HL-60/S4 treated with phorbol 12-myristate 13-acetate at 8.2 ng/mL for 4 days and 3 days (cell line): ENCODE measurements around the gene SNX25.
"Not testable (repeated sequence)": the region's sequence is repeated elsewhere in the genome, so short reads cannot be mapped to it uniquely, and the experiment has no call there.

Experiments
- in situ Hi-C: fragments of 300-500 bp; cut with MboI; formaldehyde crosslinking; loops from 2 replicates; pipeline ENCODE4 v1.15.0; 2022; ENCODE audit warnings: low sequenced_read_pairs

SNX25 gene

DNA sequence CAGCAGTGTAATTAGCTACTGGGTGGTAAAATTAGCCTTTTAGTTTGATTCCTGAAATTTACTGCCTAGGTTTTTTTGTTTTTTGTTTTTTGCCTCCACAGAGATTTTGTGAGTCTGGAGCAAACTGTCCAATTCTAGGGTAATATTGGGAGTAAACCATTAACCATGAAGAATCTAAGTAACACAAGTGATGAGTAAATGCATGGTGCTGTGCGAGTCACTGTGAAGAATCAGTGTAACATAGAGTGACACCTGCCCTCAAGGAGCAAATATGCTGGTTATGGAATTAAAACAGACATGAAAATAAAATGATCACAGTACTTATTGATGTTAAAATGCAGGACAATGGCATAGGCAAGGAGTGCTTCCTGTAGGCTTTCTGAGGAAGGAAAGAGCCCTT, 126.2 kb downstream of the SNX25 start:
- in situ Hi-C loops = no loop called here

GRCh38 chr4:185339941-185340340, 130.5 kb downstream of the SNX25 start:
- in situ Hi-C loops = no loop called here

DNA sequence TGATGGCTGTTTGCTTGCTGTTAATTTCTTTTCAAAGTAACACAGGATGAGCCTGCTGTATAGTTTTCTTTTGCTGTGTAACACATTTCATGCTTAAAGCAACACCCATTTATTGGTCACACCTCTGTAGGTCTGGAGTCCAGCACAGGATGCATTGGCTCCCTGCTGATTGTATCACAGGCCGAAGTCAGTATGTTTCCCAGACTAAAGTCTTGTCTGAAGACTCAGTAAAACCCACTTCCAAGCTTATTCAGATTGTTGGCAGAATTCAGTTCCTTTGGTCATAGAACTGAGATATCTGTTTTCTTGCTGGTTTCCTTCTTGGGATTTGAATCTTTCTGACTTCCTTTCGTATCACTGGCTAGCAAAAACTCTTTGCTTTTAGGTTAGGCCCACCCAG, 132.0 kb downstream of the SNX25 start:
- in situ Hi-C loops = no loop called here

DNA sequence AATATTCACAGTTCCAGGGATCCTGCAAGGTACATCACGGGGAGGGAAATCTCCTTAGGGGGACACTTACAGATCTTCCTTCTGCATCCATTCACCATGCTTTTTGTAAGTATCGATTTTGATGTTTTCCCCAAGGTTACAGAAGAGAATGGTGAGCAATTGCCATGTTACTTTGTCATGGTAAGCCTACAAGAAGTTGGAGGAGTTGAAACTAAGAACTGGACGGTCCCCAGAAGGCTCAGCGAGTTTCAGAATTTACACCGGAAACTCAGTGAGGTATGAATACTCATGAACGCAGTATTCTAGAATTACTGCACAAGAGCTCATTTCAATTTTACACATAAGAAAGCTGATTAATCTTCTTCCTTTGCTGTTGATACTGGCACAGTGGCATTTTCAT, 132.4 kb downstream of the SNX25 start:
- in situ Hi-C loops = no loop called here

DNA sequence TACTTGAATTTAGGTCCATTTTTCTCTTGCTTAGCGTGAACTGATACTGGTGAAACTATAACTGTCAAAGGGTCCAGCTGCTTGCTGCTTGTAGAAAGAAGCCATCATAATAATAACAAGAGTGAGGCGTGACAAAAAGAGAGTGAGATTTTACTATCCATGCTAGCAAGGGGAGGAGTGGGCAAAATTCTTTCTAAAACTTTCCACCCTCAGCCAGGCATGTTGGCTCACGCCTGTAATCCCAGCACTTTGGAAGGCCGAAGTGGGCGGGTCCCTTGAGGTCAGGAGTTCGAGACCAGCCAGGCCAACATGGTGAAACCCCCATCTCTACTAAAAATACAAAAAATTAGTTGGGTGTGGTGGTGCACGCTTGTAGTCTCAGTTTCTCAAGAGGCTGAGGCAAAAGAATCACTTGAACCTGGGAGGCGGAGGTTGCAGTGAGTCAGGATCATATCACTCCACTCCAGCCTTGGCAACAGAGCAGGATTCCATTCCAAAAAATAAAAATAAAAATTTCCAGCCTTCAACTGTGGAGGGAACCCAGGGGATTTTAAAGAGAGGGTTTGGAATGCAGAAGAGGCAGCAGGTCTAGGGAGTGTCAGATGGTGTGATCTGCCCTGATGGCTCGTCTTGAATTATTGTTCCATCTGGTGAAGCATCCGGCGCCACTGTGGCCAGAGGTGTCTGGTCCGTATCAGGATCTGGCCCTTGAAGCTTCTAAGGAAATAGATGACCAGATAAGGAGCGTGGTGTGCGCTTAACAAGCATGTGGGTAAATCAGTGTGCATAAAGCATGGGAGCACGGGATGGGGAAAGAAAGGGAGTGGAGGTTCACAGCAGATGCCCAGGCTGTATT, 134.6 kb downstream of the SNX25 start:
- in situ Hi-C loops = no loop called here

- in situ Hi-C loops = no loop called here
These were observed 135.5 kb downstream of the SNX25 start for GRCh38 chr4:185344743-185345538.

- in situ Hi-C loops = no loop called here
These were observed 137.7 kb downstream of the SNX25 start for GRCh38 chr4:185346975-185347601.

- in situ Hi-C loops = no loop called here
These were observed 142.3 kb downstream of the SNX25 start for GRCh38 chr4:185351691-185352090.

DNA sequence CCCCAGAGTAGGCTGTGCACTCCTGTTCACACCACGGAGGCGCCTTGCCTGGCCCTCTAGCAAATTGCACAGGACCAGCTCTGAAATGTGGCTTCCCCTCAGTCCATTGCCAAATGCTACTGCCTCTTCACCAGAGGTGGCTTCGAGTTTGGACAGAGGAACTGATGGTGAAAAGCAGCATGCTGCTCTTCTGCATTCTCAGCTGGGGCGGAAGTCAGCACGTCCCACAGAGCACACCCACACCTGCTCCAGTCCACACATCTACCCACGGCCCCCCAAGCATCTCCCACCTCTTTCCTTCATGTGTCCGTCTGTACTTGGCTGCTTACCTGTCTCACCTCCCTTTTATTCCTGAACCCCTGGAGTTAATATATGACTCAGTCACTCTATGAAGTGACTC, 142.8 kb downstream of the SNX25 start:
- in situ Hi-C loops = no loop called here

- in situ Hi-C loops = no loop called here
These were observed 143.3 kb downstream of the SNX25 start for GRCh38 chr4:185352741-185353140.

- in situ Hi-C loops = no loop called here
These were observed 147.8 kb downstream of the SNX25 start for GRCh38 chr4:185357211-185357610.

GRCh38 chr4:185357733-185358440, 148.5 kb downstream of the SNX25 start:
- in situ Hi-C loops = no loop called here

DNA sequence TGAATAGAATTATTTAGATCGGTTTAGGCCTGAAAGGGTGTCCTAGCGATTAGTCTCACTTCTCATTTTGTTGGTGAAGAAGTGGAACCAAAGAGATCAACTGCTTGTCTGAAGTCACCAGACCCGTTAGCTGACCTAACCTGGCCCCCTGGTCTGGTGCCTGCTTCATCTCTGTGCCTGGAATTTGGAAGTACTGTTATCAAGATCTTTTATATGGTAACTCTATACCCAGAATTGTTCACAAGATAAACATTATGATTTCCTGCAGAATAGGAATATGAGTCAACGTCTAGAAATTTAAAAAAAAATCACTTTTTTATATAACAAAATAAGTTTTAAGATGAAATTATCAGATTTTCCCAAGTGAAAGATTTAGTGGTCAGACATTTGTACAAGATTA, 149.1 kb downstream of the SNX25 start:
- in situ Hi-C loops = no loop called here

- in situ Hi-C loops = no loop called here
These were observed 149.6 kb downstream of the SNX25 start for GRCh38 chr4:185358959-185359358.

DNA sequence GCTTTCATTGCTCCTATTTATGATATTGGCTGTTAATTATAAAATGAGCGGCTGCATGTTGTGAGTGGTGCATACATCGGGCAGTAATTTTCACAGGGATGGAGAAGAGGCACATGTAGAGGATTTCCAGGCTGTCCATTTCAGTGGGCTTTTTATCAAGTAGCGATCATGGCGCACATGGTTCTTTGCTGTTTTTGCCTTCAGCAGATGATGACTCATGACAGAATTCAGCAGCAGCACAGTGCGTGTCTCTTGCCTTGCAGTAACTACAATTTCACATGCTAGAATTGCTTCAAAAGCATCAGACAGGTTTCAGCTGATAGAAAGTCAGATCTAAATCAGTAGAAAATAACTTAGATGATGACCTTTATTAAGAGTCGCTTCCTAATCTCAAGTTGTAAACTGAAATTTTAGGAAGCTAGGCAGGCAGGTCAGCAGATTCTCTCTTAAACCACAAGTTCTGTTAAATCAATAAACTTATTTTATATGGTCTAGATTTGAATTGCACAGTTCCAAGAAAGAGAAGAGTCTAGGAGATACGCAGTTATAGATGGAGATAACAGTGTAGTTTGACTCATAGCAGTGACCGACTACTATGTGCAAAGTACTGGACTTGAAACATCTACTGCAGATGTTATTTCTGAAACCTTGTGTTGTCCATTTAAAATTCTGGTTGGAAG, 150.5 kb downstream of the SNX25 start:
- in situ Hi-C loops = no loop called here

DNA sequence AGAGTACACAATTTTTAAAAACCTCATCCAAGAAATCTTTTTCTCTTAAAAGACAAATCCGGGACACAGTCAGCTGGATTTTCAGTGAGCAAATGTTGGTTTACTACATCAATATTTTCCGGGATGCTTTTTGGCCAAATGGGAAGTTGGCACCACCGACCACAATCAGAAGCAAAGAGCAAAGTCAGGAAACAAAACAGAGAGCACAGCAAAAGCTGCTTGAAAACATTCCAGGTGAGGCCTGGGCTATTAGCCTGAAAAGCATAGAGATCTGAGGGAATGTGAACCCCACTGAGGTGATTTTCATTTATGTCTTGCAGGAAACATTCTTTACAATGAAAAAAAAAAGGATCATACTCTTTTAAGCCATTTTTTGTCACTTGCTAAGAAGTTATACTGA, 152.5 kb downstream of the SNX25 start:
- in situ Hi-C loops = no loop called here

- in situ Hi-C loops = not testable (repeated sequence)
These were observed 153.2 kb downstream of the SNX25 start for GRCh38 chr4:185362570-185362969.

DNA sequence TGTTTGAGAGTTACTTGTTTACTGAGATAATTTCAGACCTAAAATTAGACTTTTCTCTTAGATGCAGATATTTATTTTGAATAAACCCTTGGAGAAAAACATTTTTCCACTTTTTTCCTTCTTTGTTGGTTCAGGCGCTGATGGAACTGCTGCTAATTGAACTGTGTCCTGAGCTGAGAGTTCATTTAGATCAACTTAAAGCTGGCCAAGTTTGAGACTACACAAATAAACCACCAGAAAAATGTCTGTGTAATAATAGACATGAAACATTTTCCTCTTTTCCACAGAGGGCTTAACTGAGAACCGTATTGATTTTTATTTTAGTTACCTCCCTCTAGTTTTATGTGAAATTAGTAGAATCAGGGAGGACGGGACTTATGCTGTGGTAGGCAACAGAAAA, 153.9 kb downstream of the SNX25 start:
- in situ Hi-C loops = no loop called here

- in situ Hi-C loops = no loop called here
These were observed 155.5 kb downstream of the SNX25 start for GRCh38 chr4:185364886-185365285.

GRCh38 chr4:185369731-185370130, 160.3 kb downstream of the SNX25 start:
- in situ Hi-C loops = no loop called here
